ENCODE results near the gene MS4A2.

- TF ChIP-seq EZH2phosphoT487 (IDR thresholded peaks at IDR 0.05; ENCODE audit: borderline replicate concordance), result no peak
- TF ChIP-seq POLR2A (IDR thresholded peaks at IDR 0.05; ENCODE audit: borderline replicate concordance, extremely low read depth, insufficient read depth, insufficient read length), result no peak
- TF ChIP-seq, protein P1, sequence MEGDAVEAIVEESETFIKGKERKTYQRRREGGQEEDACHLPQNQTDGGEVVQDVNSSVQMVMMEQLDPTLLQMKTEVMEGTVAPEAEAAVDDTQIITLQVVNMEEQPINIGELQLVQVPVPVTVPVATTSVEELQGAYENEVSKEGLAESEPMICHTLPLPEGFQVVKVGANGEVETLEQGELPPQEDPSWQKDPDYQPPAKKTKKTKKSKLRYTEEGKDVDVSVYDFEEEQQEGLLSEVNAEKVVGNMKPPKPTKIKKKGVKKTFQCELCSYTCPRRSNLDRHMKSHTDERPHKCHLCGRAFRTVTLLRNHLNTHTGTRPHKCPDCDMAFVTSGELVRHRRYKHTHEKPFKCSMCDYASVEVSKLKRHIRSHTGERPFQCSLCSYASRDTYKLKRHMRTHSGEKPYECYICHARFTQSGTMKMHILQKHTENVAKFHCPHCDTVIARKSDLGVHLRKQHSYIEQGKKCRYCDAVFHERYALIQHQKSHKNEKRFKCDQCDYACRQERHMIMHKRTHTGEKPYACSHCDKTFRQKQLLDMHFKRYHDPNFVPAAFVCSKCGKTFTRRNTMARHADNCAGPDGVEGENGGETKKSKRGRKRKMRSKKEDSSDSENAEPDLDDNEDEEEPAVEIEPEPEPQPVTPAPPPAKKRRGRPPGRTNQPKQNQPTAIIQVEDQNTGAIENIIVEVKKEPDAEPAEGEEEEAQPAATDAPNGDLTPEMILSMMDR (IDR thresholded peaks at IDR 0.05 in 2 of 3, conservative IDR thresholded peaks at IDR 0.05 in 1 of 3; ENCODE audit: borderline replicate concordance in 1 of 3, insufficient read depth in 1 of 3, low read depth in 2 of 3, low read length in 2 of 3), result no peak
- no peak for TF ChIP-seq EGR1 (IDR thresholded peaks at IDR 0.05; ENCODE audit: low read depth)
Observed at GRCh38 chr11:60131912-60132311, 43.4 kb downstream of the MS4A2 start.

All from HCT116 (cell line).